AG10803 (cell line): ENCODE results near the gene CBL.

Source experiments
- DNase-seq: peaks from one replicate; pipeline ENCODE4 v3.0.0; 2010; ENCODE audit warnings: low read depth
- H3K4me3 ChIP-seq: 2 replicates; pipeline ENCODE4 v1.5.1; 2011; ENCODE audit warnings: mild to moderate bottlenecking, low read length, control low read depth
- CTCF ChIP-seq: conservative IDR thresholded peaks from 2 replicates; pipeline ENCODE4 v1.5.1; 2011; ENCODE audit warnings: mild to moderate bottlenecking, low read length, control low read depth, inconsistent platforms

The CBL gene

GRCh38 chr11:119309953-119310681 lies 104.0 kb downstream of the CBL start:
- no peak overlapping the region for H3K4me3 ChIP-seq
- DNase-seq, result no peak
- no peak for TF ChIP-seq CTCF

- DNase-seq, result no peak
- TF ChIP-seq CTCF, result no peak
- no peak overlapping the region for H3K4me3 ChIP-seq
Measured at GRCh38 chr11:119310682-119311052, 104.5 kb downstream of the CBL start.

- H3K4me3 ChIP-seq, result no peak overlapping the region
- no peak for TF ChIP-seq CTCF
- DNase-seq, result no peak
Measured at GRCh38 chr11:119314726-119315125, 108.6 kb downstream of the CBL start.

GRCh38 chr11:119315131-119316015 lies 109.2 kb downstream of the CBL start:
- DNase-seq, result no peak
- peak overlapping the region; percentile 57 for H3K4me3 ChIP-seq
- peak; percentile 26; the same call in 1 of the 2 replicates for TF ChIP-seq CTCF

- no peak for TF ChIP-seq CTCF
- DNase-seq, result no peak
- H3K4me3 ChIP-seq, result peak overlapping the region; percentile 57
Measured at GRCh38 chr11:119316016-119316728, 110.0 kb downstream of the CBL start.

GRCh38 chr11:119316729-119317591 lies 110.8 kb downstream of the CBL start, which contains the start of gene MCAM:
Gene MCAM, minus strand, starts transcription at chr11:119317130. Its CDS starts 29 bp downstream, at chr11:119317101.
- no peak for TF ChIP-seq CTCF
- DNase-seq, result no peak

More at GRCh38 chr11:119316729-119317591, 110.8 kb downstream of the CBL start, which contains the start of gene MCAM:
- H3K4me3 ChIP-seq, result peak within 1 kb of the TSS; percentile 57
